ENCODE data around the gene IFT57. TPM values are rescaled to one million over a fixed set of nuclear protein-coding genes. Genes with fewer than 3 reads are reported as not detected.

IFT57 gene
- total and polyA plus RNA-seq, 7 experiments from 2014 or later, result 18.0 to 48.1 (median 27.4) TPM

DNA sequence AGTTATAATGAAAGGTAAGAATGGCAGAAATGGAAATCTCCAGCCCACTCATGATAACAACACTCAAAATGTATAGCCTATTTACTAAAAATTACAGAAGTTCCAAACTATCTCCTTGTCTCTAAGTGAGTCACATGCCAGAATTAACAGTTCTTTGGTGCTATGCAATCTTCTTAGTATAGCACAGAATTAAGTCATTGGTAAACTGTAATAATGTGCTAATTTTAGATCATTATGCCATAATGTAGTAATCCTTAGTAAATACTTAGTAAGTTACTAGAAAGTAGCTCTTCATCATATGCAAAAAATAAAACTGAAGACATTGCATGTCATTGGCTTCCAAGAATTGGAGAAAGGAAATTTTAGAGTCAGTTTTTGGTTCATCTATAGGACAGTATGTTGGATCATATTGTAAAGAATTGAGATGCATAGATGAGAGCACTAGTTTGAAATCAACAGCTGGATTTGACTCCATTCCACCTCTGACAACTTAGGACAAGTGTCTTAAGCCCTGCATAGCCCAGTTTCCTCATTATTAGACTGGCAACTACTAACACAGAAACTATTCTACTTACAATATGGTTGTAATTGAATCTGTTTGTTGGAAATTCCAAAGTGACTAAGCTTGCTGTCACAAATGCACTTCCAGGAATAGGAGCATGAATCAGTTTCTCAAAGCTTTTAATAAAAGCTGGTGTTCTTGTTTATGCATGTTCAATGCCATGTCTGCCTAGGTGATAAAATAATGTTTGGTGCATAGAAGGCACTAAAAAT lies 91.3 kb downstream of the IFT57 start:
- CTCF ChIA-PET, result no interaction called here
- H3K9me3 Mint-ChIP-seq, result peaks cover 0 to 14% (median 4%) of the 10 kb centered on the region in 11 donors
- POLR2A ChIA-PET, result interaction anchor here (0.6 to 15.4 kb wide), 4 partner anchors 9 to 531 kb away, joined by 3 to 393 read pairs (median 8); partner anchors contain the start of genes CD47 and IFT57

DNA sequence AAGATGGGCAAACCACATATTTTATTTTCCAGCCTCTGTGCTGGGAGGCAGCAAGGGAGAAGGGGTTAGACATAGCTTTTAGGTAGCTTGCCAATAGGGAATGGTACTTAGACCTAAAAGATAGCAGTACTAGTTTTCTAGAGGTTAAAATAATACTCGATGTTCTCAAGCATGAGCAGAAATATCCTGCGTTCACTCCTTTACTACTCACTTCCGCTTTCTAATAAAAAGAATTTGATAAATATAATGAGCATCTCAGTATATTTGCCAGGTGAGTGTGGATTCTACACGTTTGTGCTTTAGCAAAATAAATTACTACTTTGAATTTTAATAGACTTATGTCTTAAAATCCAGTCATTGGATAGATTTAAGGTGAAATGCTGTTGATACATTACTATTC lies 92.0 kb downstream of the IFT57 start:
- Mint-ChIP-seq H3K27me3 (no peaks in the 10 kb centered on the region), H3K36me3 (peaks cover 16 to 73% (median 31%) of the 10 kb centered on the region in 5 donors), H3K27ac (peak overlapping the region in 5 of 9 donors; percentile 14 to 98 (median 71)), H3K4me3 (peak overlapping the region in 6 of 10 donors; percentile 5 to 71 (median 52)), H3K4me1 (peaks cover 66 to 95% (median 92%) of the 10 kb centered on the region in 7 donors), H3K9me3 (peaks cover 0 to 14% (median 4%) of the 10 kb centered on the region in 11 donors)
- ChIA-PET POLR2A (interaction anchor here (15.4 kb wide), 1 partner anchor 39 kb away, joined by 393 read pairs; the partner anchor contains the start of gene CD47), CTCF (no interaction called here)
- Histone ChIP-seq H3K4me3 (ENCODE audit: low read length) (no peak overlapping the region), H3K27me3 (ENCODE audit: control insufficient read depth in 2 of 2, insufficient read depth in 2 of 2, low read length in 2 of 2) (no peaks in the 10 kb centered on the region), H3K4me1 (ENCODE audit: control insufficient read depth in 2 of 2, insufficient read depth in 2 of 2, low read length in 2 of 2) (peaks cover 69 to 83% of the 10 kb centered on the region in 2 donors), H3K27ac (ENCODE audit: low read depth, low read length) (no peak overlapping the region), H3K9me3 (ENCODE audit: control insufficient read depth in 2 of 3, low read length in 3 of 3) (no peaks in the 10 kb centered on the region), H3K36me3 (ENCODE audit: control insufficient read depth in 2 of 3, insufficient read depth in 3 of 3, low read length in 3 of 3) (no peaks in the 10 kb centered on the region)
- intact Hi-C loops (cut with micrococcal nuclease), result no loop called here
- DNase-seq (no peak), ATAC-seq (no peak)

More for the DNA sequence above, 91.3 kb downstream of the IFT57 start:
- Histone ChIP-seq H3K4me1 (ENCODE audit: control insufficient read depth in 2 of 2, insufficient read depth in 2 of 2, low read length in 2 of 2) (peaks cover 63 to 82% of the 10 kb centered on the region in 2 donors), H3K27me3 (ENCODE audit: control insufficient read depth in 2 of 2, insufficient read depth in 2 of 2, low read length in 2 of 2) (no peaks in the 10 kb centered on the region), H3K27ac (ENCODE audit: low read depth, low read length) (no peak overlapping the region), H3K4me3 (ENCODE audit: low read length) (no peak overlapping the region), H3K9me3 (ENCODE audit: control insufficient read depth in 2 of 3, low read length in 3 of 3) (no peaks in the 10 kb centered on the region), H3K36me3 (ENCODE audit: control insufficient read depth in 2 of 3, insufficient read depth in 3 of 3, low read length in 3 of 3) (peaks cover 0 to 1% (median 0%) of the 10 kb centered on the region in 3 experiments)
- H3K4me1 Mint-ChIP-seq, result peaks cover 63 to 94% (median 92%) of the 10 kb centered on the region in 7 donors
- ATAC-seq (peak; percentile 16), DNase-seq (no peak)
- intact Hi-C loops (cut with micrococcal nuclease), result no loop called here
- peaks cover 16 to 75% (median 38%) of the 10 kb centered on the region in 5 donors for H3K36me3 Mint-ChIP-seq
- peak overlapping the region in 7 of 9 donors; percentile 21 to 98 (median 46) for H3K27ac Mint-ChIP-seq
- H3K27me3 Mint-ChIP-seq, result no peaks in the 10 kb centered on the region
- H3K4me3 Mint-ChIP-seq, result peak overlapping the region in 7 of 10 donors; percentile 19 to 71 (median 55)

DNA sequence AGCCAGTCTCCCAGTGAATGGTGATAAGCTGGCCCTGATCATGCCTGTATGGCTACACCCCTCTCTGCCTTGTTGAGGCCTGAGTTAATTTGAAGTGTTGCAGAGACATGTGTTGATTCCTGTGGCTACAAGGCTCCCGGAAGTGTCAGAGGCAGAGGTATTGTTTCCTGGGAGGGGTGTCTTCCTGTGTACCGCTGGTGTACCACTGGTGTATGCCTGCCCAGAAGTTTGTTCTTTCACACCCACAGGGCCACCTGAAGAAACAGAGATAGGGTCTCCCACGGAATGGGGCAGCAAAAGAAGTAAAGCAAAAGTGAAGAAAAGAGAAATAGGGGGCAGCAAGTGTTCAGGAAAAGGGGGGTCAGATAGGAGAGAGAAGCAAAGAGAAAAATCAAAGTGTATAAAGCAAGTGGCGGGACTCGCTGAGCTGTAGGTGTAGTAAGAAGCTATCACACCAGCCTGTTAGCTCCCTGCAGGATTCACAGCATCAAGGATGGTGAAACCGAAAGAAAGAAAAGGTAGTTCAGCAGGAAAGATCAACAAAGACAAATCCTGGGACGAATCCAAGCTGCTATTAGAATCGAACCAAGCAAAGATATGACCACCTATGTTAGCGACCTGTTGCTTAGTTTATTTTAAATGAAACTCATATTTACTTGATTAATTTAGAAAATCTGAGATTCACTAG lies 94.8 kb downstream of the IFT57 start:
- H3K4me1 Mint-ChIP-seq, result peaks cover 68 to 94% (median 90%) of the 10 kb centered on the region in 7 donors
- CTCF ChIA-PET, result interaction anchor here (1.0 to 1.9 kb wide), 3 partner anchors 25 to 96 kb away, joined by 4 to 6 read pairs (median 5); no protein-coding TSS in a partner anchor
- Histone ChIP-seq H3K4me3 (ENCODE audit: low read length) (peak overlapping the region; percentile 54), H3K27ac (ENCODE audit: low read depth, low read length) (peak overlapping the region; percentile 89), H3K27me3 (ENCODE audit: control insufficient read depth in 2 of 2, insufficient read depth in 2 of 2, low read length in 2 of 2) (no peaks in the 10 kb centered on the region), H3K4me1 (ENCODE audit: control insufficient read depth in 2 of 2, insufficient read depth in 2 of 2, low read length in 2 of 2) (peaks cover 68 to 77% of the 10 kb centered on the region in 2 donors), H3K9me3 (ENCODE audit: control insufficient read depth in 2 of 3, low read length in 3 of 3) (no peaks in the 10 kb centered on the region), H3K36me3 (ENCODE audit: control insufficient read depth in 2 of 3, insufficient read depth in 3 of 3, low read length in 3 of 3) (no peaks in the 10 kb centered on the region)
- peak overlapping the region; percentile 92 to 99 (median 97) for H3K27ac Mint-ChIP-seq
- POLR2A ChIA-PET, result interaction anchor here (0.7 to 15.4 kb wide), 10 partner anchors 9 to 96 kb away, joined by 3 to 393 read pairs (median 4); partner anchors contain the start of genes CD47 and IFT57
- intact Hi-C loops (cut with micrococcal nuclease), result loop anchor here (1.0 to 10.0 kb wide), 8 partner anchors 13 to 697 kb away; partner anchors contain the start of genes TRAT1 (in 2 of the 2), BBX (in 1 of the 2) and IFT57 (in 1 of the 2)
- H3K4me3 Mint-ChIP-seq, result peak overlapping the region; percentile 82 to 96 (median 88)
- H3K27me3 Mint-ChIP-seq, result no peaks in the 10 kb centered on the region
- peaks cover 0 to 14% (median 4%) of the 10 kb centered on the region in 11 donors for H3K9me3 Mint-ChIP-seq
- peaks cover 16 to 58% (median 29%) of the 10 kb centered on the region in 5 donors for H3K36me3 Mint-ChIP-seq
- ATAC-seq, result peak; percentile 56
- DNase-seq, result peak; percentile 20 to 83 (median 77)

DNA sequence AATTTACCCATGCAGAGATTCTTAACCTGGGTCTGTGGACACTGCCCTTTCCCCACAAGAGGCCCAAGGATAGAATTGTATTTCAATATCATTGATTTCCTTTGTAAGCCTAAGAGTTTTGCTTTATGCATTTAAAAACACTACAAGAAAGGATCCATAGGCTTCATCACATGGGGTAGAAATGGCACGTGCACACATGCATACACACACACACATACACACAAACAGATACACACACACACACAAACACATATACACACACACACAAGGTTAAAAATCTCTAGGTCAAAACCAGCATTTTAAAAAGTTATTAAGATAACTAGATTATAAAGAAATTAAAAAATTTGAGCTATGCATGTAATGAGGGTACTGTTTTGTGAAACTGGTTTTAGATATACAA lies 95.9 kb downstream of the IFT57 start:
- ATAC-seq (no peak), DNase-seq (no peak)
- Mint-ChIP-seq H3K27me3 (peaks cover 0 to 2% (median 0%) of the 10 kb centered on the region in 5 donors), H3K4me3 (peak overlapping the region; percentile 82 to 98 (median 90)), H3K36me3 (peaks cover 10 to 48% (median 22%) of the 10 kb centered on the region in 5 donors), H3K4me1 (peaks cover 62 to 93% (median 79%) of the 10 kb centered on the region in 7 donors), H3K9me3 (peaks cover 0 to 9% (median 3%) of the 10 kb centered on the region in 11 donors), H3K27ac (peak overlapping the region; percentile 92 to 99 (median 97))
- ChIA-PET POLR2A (interaction anchor here (1.0 to 15.4 kb wide), 14 partner anchors 8 to 463 kb away, joined by 3 to 393 read pairs (median 6); partner anchors contain the start of genes CD47, CIP2A, DZIP3 and IFT57), CTCF (interaction anchor here (1.0 to 1.9 kb wide), 4 partner anchors 26 to 477 kb away, joined by 3 to 13 read pairs (median 6); no protein-coding TSS in a partner anchor)
- no peaks in the 10 kb centered on the region for H3K27me3 ChIP-seq (ENCODE audit: control insufficient read depth in 2 of 2, insufficient read depth in 2 of 2, low read length in 2 of 2)
- H3K36me3 ChIP-seq (ENCODE audit: control insufficient read depth in 2 of 3, insufficient read depth in 3 of 3, low read length in 3 of 3), result no peaks in the 10 kb centered on the region
- intact Hi-C loops (cut with micrococcal nuclease), result loop anchor here (2.0 to 10.0 kb wide), 7 partner anchors 14 to 698 kb away; partner anchors contain the start of genes TRAT1 (in 2 of the 2) and BBX (in 1 of the 2)
- no peaks in the 10 kb centered on the region for H3K9me3 ChIP-seq (ENCODE audit: control insufficient read depth in 2 of 3, low read length in 3 of 3)
- peak overlapping the region; percentile 66 for H3K4me3 ChIP-seq (ENCODE audit: low read length)
- H3K27ac ChIP-seq (ENCODE audit: low read depth, low read length), result peak overlapping the region; percentile 89
- H3K4me1 ChIP-seq (ENCODE audit: control insufficient read depth in 2 of 2, insufficient read depth in 2 of 2, low read length in 2 of 2), result peaks cover 66% of the 10 kb centered on the region in 2 donors

DNA sequence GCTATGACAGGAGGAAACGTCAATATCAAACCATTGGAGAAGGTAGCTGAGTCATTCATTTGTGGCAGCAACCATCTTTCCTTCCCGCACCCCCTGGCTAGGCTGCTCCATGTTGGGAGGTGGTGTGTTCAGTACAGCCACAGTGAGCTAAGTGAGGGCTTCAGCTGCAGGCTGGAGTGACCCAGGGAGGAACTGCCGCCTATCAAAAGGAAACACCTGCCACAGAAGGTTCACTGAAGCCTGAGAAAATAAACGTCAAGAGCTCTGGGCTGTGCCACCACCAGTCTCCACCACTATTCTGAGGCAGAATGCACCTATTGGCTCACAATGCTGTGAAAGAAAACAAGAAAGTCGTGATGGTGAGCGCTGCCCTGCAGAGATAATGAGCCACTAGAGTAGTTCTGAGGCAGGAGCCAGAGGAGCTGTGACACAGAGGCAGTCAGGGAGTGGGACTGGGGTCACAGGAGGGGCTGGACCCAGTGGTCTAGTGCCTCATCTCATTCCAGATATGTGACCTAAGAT lies 96.6 kb downstream of the IFT57 start:
- ChIA-PET POLR2A (interaction anchor here (0.7 to 15.4 kb wide), 19 partner anchors 9 to 477 kb away, joined by 3 to 393 read pairs (median 4); partner anchors contain the start of genes CD47, CIP2A, DZIP3 and IFT57), CTCF (interaction anchor here (0.8 to 1.8 kb wide), 5 partner anchors 11 to 478 kb away, joined by 3 to 13 read pairs (median 4); no protein-coding TSS in a partner anchor)
- Mint-ChIP-seq H3K9me3 (peaks cover 0 to 9% (median 3%) of the 10 kb centered on the region in 11 donors), H3K27me3 (peaks cover 0 to 2% (median 0%) of the 10 kb centered on the region in 5 donors), H3K4me1 (peaks cover 55 to 93% (median 72%) of the 10 kb centered on the region in 7 donors), H3K27ac (peak overlapping the region; percentile 92 to 99 (median 97)), H3K4me3 (peak overlapping the region; percentile 82 to 98 (median 90)), H3K36me3 (peaks cover 6 to 40% (median 17%) of the 10 kb centered on the region in 5 donors)
- peak overlapping the region; percentile 66 for H3K4me3 ChIP-seq (ENCODE audit: low read length)
- no peaks in the 10 kb centered on the region for H3K27me3 ChIP-seq (ENCODE audit: control insufficient read depth in 2 of 2, insufficient read depth in 2 of 2, low read length in 2 of 2)
- H3K4me1 ChIP-seq (ENCODE audit: control insufficient read depth in 2 of 2, insufficient read depth in 2 of 2, low read length in 2 of 2), result peaks cover 59 to 62% of the 10 kb centered on the region in 2 donors
- peak; percentile 34 to 83 (median 78) for DNase-seq
- intact Hi-C loops (cut with micrococcal nuclease), result loop anchor here (1.0 to 10.0 kb wide), 13 partner anchors 9 to 699 kb away; partner anchors contain the start of genes BBX (in 2 of the 2), TRAT1 (in 2 of the 2), CIP2A (in 1 of the 2) and DZIP3 (in 1 of the 2)
- H3K9me3 ChIP-seq (ENCODE audit: control insufficient read depth in 2 of 3, low read length in 3 of 3), result no peaks in the 10 kb centered on the region
- no peaks in the 10 kb centered on the region for H3K36me3 ChIP-seq (ENCODE audit: control insufficient read depth in 2 of 3, insufficient read depth in 3 of 3, low read length in 3 of 3)
- H3K27ac ChIP-seq (ENCODE audit: low read depth, low read length), result peak overlapping the region; percentile 89
- ATAC-seq, result peak; percentile 70

Data from naive thymus-derived CD4-positive, alpha-beta T cell (primary cell).